HCT116 (cell line): Measurements from ENCODE around the gene TMEM79.

Experiments
- ATF3 ChIP-seq: IDR thresholded peaks from 2 replicates; pipeline ENCODE4 v1.6.1; 2012
- CTCF ChIP-seq, 3 experiments: fragments of 200-600 bp in 1 of 3; sonication (generic) in 1 of 3; IDR thresholded peaks in 2 of 3; conservative IDR thresholded peaks in 1 of 3; 2 replicates each; pipeline ENCODE4 v1.5.1; 2012 to 2017; ENCODE audit warnings: low read depth in 2 of 3, low read length in 2 of 3, antibody characterized with exemption in 1 of 3, borderline replicate concordance in 1 of 3, control low read depth in 1 of 3, mild to moderate bottlenecking in 1 of 3, mixed read lengths in 1 of 3, mixed run types in 1 of 3, moderate library complexity in 1 of 3; ENCODE audit not compliant: insufficient read depth in 1 of 3
- EZH2 ChIP-seq: fragments of 200-600 bp; sonication (generic); IDR thresholded peaks from 2 replicates; pipeline ENCODE4 v1.6.1; 2017; ENCODE audit warnings: antibody characterized with exemption, mixed run types
- JUND ChIP-seq: IDR thresholded peaks from 2 replicates; pipeline ENCODE4 v1.6.1; 2012
- MAX ChIP-seq: IDR thresholded peaks from 2 replicates; pipeline ENCODE4 v1.6.1; 2012
- POLR2A ChIP-seq: IDR thresholded peaks from 2 replicates; pipeline ENCODE4 v1.7.0; 2011; ENCODE audit warnings: borderline replicate concordance; ENCODE audit not compliant: insufficient read depth, insufficient read length; ENCODE audit errors: extremely low read depth
- POLR2AphosphoS5 ChIP-seq: IDR thresholded peaks from 2 replicates; pipeline ENCODE4 v1.6.1; 2011; ENCODE audit warnings: mild to moderate bottlenecking, low read depth, low read length, moderate library complexity
- RAD21 ChIP-seq: IDR thresholded peaks from 2 replicates; pipeline ENCODE4 v1.6.1; 2012; ENCODE audit warnings: low read depth, mild to moderate bottlenecking
- SIN3A ChIP-seq: IDR thresholded peaks from 2 replicates; pipeline ENCODE4 v1.6.1; 2012; ENCODE audit warnings: low read depth
- SP1 ChIP-seq: IDR thresholded peaks from 2 replicates; pipeline ENCODE4 v1.6.1; 2012; ENCODE audit warnings: low read depth
- TCF7L2 ChIP-seq: IDR thresholded peaks from 2 replicates; pipeline ENCODE4 v1.7.0; 2011; ENCODE audit warnings: borderline replicate concordance, inconsistent platforms; ENCODE audit not compliant: insufficient read depth, insufficient read length; ENCODE audit errors: extremely low read depth
- YY1 ChIP-seq: IDR thresholded peaks from 2 replicates; pipeline ENCODE4 v1.6.1; 2011; ENCODE audit warnings: low read length, low read depth, moderate library complexity, mild to moderate bottlenecking; ENCODE audit not compliant: insufficient replicate concordance; ENCODE audit errors: extremely low read depth
- ZNF274 ChIP-seq: fragments of 200-500 bp; sonication (Bioruptor generic); IDR thresholded peaks from 2 replicates; pipeline ENCODE4 v1.6.1; 2014; ENCODE audit warnings: mild to moderate bottlenecking, low read depth, low read length, inconsistent platforms

GRCh38 chr1:156298852-156299357, 14.8 kb downstream of the TMEM79 start, which contains the start of gene VHLL:
- TF ChIP-seq TCF7L2 (no peak), CTCF (IDR thresholded peaks at IDR 0.05 in 2 of 3, conservative IDR thresholded peaks at IDR 0.05 in 1 of 3; ENCODE audit: borderline replicate concordance in 1 of 3, insufficient read depth in 1 of 3, low read depth in 2 of 3, low read length in 2 of 3) (no peak), MAX (no peak), POLR2AphosphoS5 (no peak), POLR2A (no peak), ZNF274 (no peak), YY1 (no peak), EZH2 (no peak), ATF3 (no peak), SIN3A (no peak), JUND (no peak), SP1 (no peak), RAD21 (no peak)
